Keratinocyte (primary cell): ENCODE measurements around the gene DMD.

Experiments used
- CTCF ChIP-seq, 3 experiments: IDR thresholded peaks in 1 of 3; conservative IDR thresholded peaks in 1 of 3; optimal IDR thresholded peaks in 1 of 3; 2 replicates in 2 of 3; 3 replicates in 1 of 3; pipeline versions ENCODE3 to v1.5.1; 2011; ENCODE audit warnings: low read length in 3 of 3, mild to moderate bottlenecking in 3 of 3, moderate library complexity in 2 of 3, control low read depth in 1 of 3, inconsistent platforms in 1 of 3; ENCODE audit not compliant: insufficient read depth in 2 of 3; ENCODE audit errors: extremely low read depth in 1 of 3
- EZH2 ChIP-seq: IDR thresholded peaks from one replicate; pipeline ENCODE4 v1.6.1; 2012; ENCODE audit warnings: inconsistent platforms, mild to moderate bottlenecking, low read length, moderate library complexity

- TF ChIP-seq CTCF (optimal IDR thresholded peaks at IDR 0.05 in 1 of 3, IDR thresholded peaks at IDR 0.05 in 1 of 3, conservative IDR thresholded peaks at IDR 0.05 in 1 of 3; ENCODE audit: extremely low read depth in 1 of 3, insufficient read depth in 2 of 3, low read length in 3 of 3) (no peak), EZH2 (no peak)
Observed at GRCh38 chrX:31555506-31555905, 1655.8 kb downstream of the DMD start.
